ENCODE data around the gene C2CD5.
A peak's percentile ranks its signal among the peaks of the same experiment; 100 is the strongest.
"Not testable (repeated sequence)": the region's sequence is repeated elsewhere in the genome, so short reads cannot be mapped to it uniquely, and the experiment has no call there.

Gene C2CD5

GRCh38 chr12:22474970-22475720, 69.2 kb downstream of the C2CD5 start:
- DNase-seq = no peak

- no peak for DNase-seq
Measured at GRCh38 chr12:22473212-22473611, 71.1 kb downstream of the C2CD5 start.

GRCh38 chr12:22467190-22467589, 77.2 kb downstream of the C2CD5 start:
- no peak for DNase-seq

- DNase-seq = no peak
Measured at GRCh38 chr12:22463306-22463705, 81.0 kb downstream of the C2CD5 start.

- DNase-seq = no peak
Measured at GRCh38 chr12:22461786-22462185, 82.6 kb downstream of the C2CD5 start.

- peak; percentile 29 for DNase-seq
Measured at GRCh38 chr12:22459838-22460490, 84.4 kb downstream of the C2CD5 start.

GRCh38 chr12:22458298-22458937, 85.9 kb downstream of the C2CD5 start:
- no peak for DNase-seq

GRCh38 chr12:22457085-22457484, 87.3 kb downstream of the C2CD5 start:
- DNase-seq = no peak

- no peak for DNase-seq
Measured at GRCh38 chr12:22453511-22453910, 90.8 kb downstream of the C2CD5 start.

- DNase-seq = no peak
Measured at GRCh38 chr12:22447223-22447622, 97.1 kb downstream of the C2CD5 start.

- not testable (repeated sequence) for DNase-seq
Measured at GRCh38 chr12:22444317-22444665, 100.1 kb downstream of the C2CD5 start.

GRCh38 chr12:22443379-22444316, 100.7 kb downstream of the C2CD5 start:
- peak; percentile 66 for DNase-seq

GRCh38 chr12:22437031-22437806, 107.1 kb downstream of the C2CD5 start:
- no peak for DNase-seq

- DNase-seq = no peak
Measured at GRCh38 chr12:22435583-22435982, 108.8 kb downstream of the C2CD5 start.

- DNase-seq = no peak
Measured at GRCh38 chr12:22431693-22432251, 112.6 kb downstream of the C2CD5 start.

GRCh38 chr12:22416801-22417200, 127.5 kb downstream of the C2CD5 start:
- no peak for DNase-seq

GRCh38 chr12:22415342-22416309, 128.7 kb downstream of the C2CD5 start:
- DNase-seq = no peak

GRCh38 chr12:22414742-22415141, 129.6 kb downstream of the C2CD5 start:
- DNase-seq = no peak

GRCh38 chr12:22413592-22413991, 130.8 kb downstream of the C2CD5 start:
- DNase-seq = no peak

GRCh38 chr12:22412581-22412980, 131.8 kb downstream of the C2CD5 start:
- no peak for DNase-seq

- DNase-seq = no peak
Measured at GRCh38 chr12:22410486-22410885, 133.9 kb downstream of the C2CD5 start.

Measured in NCI-H345 (cell line).